Immature natural killer cell (primary cell): Measurements from ENCODE around the gene S100A4. TPM values are rescaled to one million over a fixed set of nuclear protein-coding genes. Genes with fewer than 3 reads are reported as not detected.

ENCODE experiments used
- DNase-seq, 3 donors: peaks; one replicate each; pipeline ENCODE4 v3.0.0; 2022; ENCODE audit warnings: mixed read lengths in 1 of 3
- H3K27ac Mint-ChIP-seq, 6 donors: one replicate each; pipeline ENCODE4 v1.8.0; 2020; ENCODE audit warnings: mixed read lengths in 6 of 6, mild to moderate bottlenecking in 5 of 6, inconsistent platforms in 4 of 6, moderate library complexity in 3 of 6
- H3K27me3 Mint-ChIP-seq, 3 donors: one replicate each; pipeline ENCODE4 v1.8.0; 2020 to 2021; ENCODE audit warnings: low read depth in 3 of 3, mild to moderate bottlenecking in 3 of 3, mixed read lengths in 3 of 3, moderate library complexity in 3 of 3, inconsistent platforms in 1 of 3
- H3K36me3 Mint-ChIP-seq, 3 donors: one replicate each; pipeline ENCODE4 v1.8.0; 2020; ENCODE audit warnings: mixed read lengths in 3 of 3, inconsistent platforms in 2 of 3, mild to moderate bottlenecking in 2 of 3
- H3K4me1 Mint-ChIP-seq, 2 donors: one replicate each; pipeline ENCODE4 v1.8.0; 2020; ENCODE audit warnings: inconsistent platforms in 2 of 2, mild to moderate bottlenecking in 2 of 2, mixed read lengths in 2 of 2, moderate library complexity in 1 of 2
- H3K4me3 Mint-ChIP-seq, 5 donors: one replicate each; pipeline ENCODE4 v1.8.0; 2020; ENCODE audit warnings: mild to moderate bottlenecking in 5 of 5, mixed read lengths in 5 of 5, inconsistent platforms in 3 of 5, moderate library complexity in 3 of 5
- H3K9me3 Mint-ChIP-seq, 6 donors: one replicate each; pipeline ENCODE4 v1.8.0; 2020; ENCODE audit warnings: mild to moderate bottlenecking in 6 of 6, mixed read lengths in 6 of 6, inconsistent platforms in 4 of 6, moderate library complexity in 3 of 6
- polyA plus RNA-seq, 3 donors: library from polyadenylated mRNA; unstranded; fragments of 300-500 nt; fragmentation: Illumina TruSeq; gene quantifications; one replicate each; pipeline ENCODE4 v1.2.3, GENCODE V29; 2021

S100A4 gene
- polyA plus RNA-seq, 3 donors from 2014 or later: 1,846 to 2,303 (median 2,006) TPM

GRCh38 chr1:153548722-153549688 is 3.4 kb upstream of the S100A4 start, which contains the start of gene S100A3:
S100A3 (minus strand) TSS chr1:153549258; CDS start chr1:153548485, 773 bp downstream.
- Mint-ChIP-seq H3K4me3 (no peak within 1 kb of the TSS), H3K27me3 (peaks cover 4 to 11% (median 8%) of the 10 kb centered on the region in 3 donors), H3K4me1 (peaks cover 28% of the 10 kb centered on the region in 2 donors), H3K27ac (peak within 1 kb of the TSS in 3 of 6 donors; percentile 26 to 65 (median 47)), H3K36me3 (peaks cover 0 to 15% (median 2%) of the 10 kb centered on the region in 3 donors), H3K9me3 (no peaks in the 10 kb centered on the region)
- no peak for DNase-seq

GRCh38 chr1:153547560-153548551 is 2.2 kb upstream of the S100A4 start:
- Mint-ChIP-seq H3K27me3 (peaks cover 4 to 11% (median 8%) of the 10 kb centered on the region in 3 donors), H3K4me1 (peaks cover 39 to 40% of the 10 kb centered on the region in 2 donors), H3K9me3 (no peaks in the 10 kb centered on the region), H3K27ac (peak overlapping the region in 3 of 6 donors; percentile 47 to 64 (median 53)), H3K4me3 (no peak overlapping the region), H3K36me3 (peaks cover 4 to 26% (median 9%) of the 10 kb centered on the region in 3 donors)
- no peak for DNase-seq

- peaks cover 4 to 28% (median 9%) of the 10 kb centered on the region in 3 donors for H3K36me3 Mint-ChIP-seq
- peak overlapping the region in 5 of 6 donors; percentile 93 to 98 (median 97) for H3K27ac Mint-ChIP-seq
- H3K4me3 Mint-ChIP-seq: peak overlapping the region; percentile 17 to 99 (median 40)
- H3K4me1 Mint-ChIP-seq: peaks cover 45 to 47% of the 10 kb centered on the region in 2 donors
- no peak for DNase-seq
- H3K9me3 Mint-ChIP-seq: no peaks in the 10 kb centered on the region
- H3K27me3 Mint-ChIP-seq: peaks cover 4 to 11% (median 8%) of the 10 kb centered on the region in 3 donors
Observed at GRCh38 chr1:153546796-153547559, 1.4 kb upstream of the S100A4 start.

DNA sequence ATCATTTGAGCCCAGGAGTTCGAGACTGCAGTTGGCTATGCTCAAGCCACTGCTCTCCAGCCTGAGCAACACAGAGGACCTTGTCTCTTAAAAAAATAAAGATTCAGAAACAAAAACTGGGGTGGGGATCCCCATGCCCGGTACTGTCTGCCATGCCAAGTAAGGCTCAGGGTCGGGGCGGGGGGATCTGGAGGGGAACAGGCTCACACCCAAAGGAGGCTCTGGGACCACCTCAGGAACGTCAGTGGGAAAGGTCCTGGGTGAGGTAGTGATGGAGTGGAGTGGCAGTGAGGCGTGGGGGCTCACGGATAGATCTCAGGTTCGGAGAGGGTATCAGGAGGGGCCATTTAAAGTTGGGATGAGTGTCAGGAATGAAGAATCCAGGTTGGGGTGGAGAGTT is 765 bp upstream of the S100A4 start:
- no peaks in the 10 kb centered on the region for H3K9me3 Mint-ChIP-seq
- H3K4me1 Mint-ChIP-seq: peaks cover 51 to 53% of the 10 kb centered on the region in 2 donors
- DNase-seq: no peak
- peak overlapping the region; percentile 17 to 99 (median 45) for H3K4me3 Mint-ChIP-seq
- H3K36me3 Mint-ChIP-seq: peaks cover 4 to 28% (median 9%) of the 10 kb centered on the region in 3 donors
- peaks cover 4 to 12% (median 8%) of the 10 kb centered on the region in 3 donors for H3K27me3 Mint-ChIP-seq
- peak overlapping the region; percentile 93 to 98 (median 97) for H3K27ac Mint-ChIP-seq

DNA sequence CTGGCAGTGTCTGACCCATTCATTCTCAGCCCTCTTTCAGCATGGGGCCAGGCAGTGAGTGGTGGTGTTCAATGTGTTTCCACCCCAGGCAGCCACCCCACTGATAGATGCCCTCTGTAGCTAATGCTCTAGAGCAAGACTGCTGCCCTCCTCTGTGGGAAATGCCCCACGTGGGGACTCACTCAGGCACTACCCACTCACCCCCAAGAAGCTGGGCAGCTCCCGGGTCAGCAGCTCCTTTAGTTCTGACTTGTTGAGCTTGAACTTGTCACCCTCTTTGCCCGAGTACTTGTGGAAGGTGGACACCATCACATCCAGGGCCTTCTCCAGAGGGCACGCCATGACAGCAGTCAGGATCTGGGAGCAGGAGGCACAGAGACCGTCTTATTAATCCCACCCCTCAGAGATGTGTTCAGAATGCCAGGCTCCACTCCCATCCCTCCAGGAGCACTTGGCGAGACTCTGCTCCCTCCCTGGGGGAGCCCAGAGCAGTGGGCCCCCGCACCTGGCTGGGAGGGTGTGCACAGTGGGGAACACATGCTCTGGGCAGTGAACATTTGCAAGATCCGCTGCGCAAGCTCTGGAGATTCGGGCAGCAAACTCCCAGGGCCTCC is 1.0 kb downstream of the S100A4 start:
- H3K36me3 Mint-ChIP-seq: peaks cover 4 to 28% (median 9%) of the 10 kb centered on the region in 3 donors
- peaks cover 69 to 71% of the 10 kb centered on the region in 2 donors for H3K4me1 Mint-ChIP-seq
- peak overlapping the region; percentile 93 to 98 (median 97) for H3K27ac Mint-ChIP-seq
- DNase-seq: no peak
- peaks cover 4 to 14% (median 7%) of the 10 kb centered on the region in 3 donors for H3K27me3 Mint-ChIP-seq
- H3K4me3 Mint-ChIP-seq: peak overlapping the region; percentile 97 to 100 (median 99)
- no peaks in the 10 kb centered on the region for H3K9me3 Mint-ChIP-seq

GRCh38 chr1:153543736-153544135 is 1.9 kb downstream of the S100A4 start:
- H3K27me3 Mint-ChIP-seq: peaks cover 4 to 14% (median 6%) of the 10 kb centered on the region in 3 donors
- H3K9me3 Mint-ChIP-seq: no peaks in the 10 kb centered on the region
- peaks cover 4 to 28% (median 9%) of the 10 kb centered on the region in 3 donors for H3K36me3 Mint-ChIP-seq
- H3K4me1 Mint-ChIP-seq: peaks cover 73 to 74% of the 10 kb centered on the region in 2 donors
- DNase-seq: no peak
- H3K27ac Mint-ChIP-seq: peak overlapping the region; percentile 93 to 98 (median 97)
- H3K4me3 Mint-ChIP-seq: peak overlapping the region; percentile 97 to 100 (median 99)

DNA sequence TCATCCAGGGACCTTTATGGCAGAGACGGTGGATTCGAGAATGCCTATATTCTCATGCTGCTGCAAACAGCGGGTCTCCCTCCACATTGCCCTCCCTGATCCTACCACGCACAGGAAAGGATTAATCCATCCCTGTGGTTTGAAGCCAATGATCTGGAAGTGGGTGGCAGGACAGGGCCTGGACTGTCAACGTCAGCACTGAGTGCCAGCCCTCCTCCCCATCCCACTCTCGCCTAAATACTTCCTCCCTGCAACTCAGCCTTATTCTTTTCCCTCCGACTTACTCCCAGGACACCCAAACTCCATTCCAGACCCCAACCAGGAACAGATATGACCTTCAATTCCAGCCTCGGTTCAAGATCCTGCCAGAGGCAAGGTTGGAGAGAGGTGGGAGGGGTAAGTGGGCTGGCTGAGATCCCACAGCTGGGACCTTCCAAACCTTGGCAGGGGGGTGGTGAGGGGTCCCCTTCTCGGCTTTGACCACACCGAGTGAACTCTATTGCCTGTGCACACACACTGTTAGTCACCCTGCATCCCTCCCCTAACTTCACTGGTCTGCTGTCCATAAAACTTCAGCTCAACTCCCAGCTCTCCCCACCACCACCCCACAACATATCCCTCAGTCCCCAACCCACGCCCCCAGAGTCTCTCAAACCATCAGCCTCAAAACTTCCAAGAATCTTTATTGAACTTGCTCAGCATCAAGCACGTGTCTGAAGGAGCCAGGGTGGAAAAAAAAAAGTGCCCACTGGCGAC is 2.5 kb downstream of the S100A4 start:
- peaks cover 73 to 74% of the 10 kb centered on the region in 2 donors for H3K4me1 Mint-ChIP-seq
- DNase-seq: no peak
- H3K27me3 Mint-ChIP-seq: peaks cover 4 to 14% (median 6%) of the 10 kb centered on the region in 3 donors
- H3K9me3 Mint-ChIP-seq: no peaks in the 10 kb centered on the region
- H3K36me3 Mint-ChIP-seq: peaks cover 4 to 28% (median 9%) of the 10 kb centered on the region in 3 donors
- H3K4me3 Mint-ChIP-seq: peak overlapping the region in 4 of 5 donors; percentile 31 to 61 (median 38)
- peak overlapping the region; percentile 83 to 98 (median 97) for H3K27ac Mint-ChIP-seq

GRCh38 chr1:153541641-153542590 is 3.7 kb downstream of the S100A4 start:
- Mint-ChIP-seq H3K4me1 (peaks cover 75 to 81% of the 10 kb centered on the region in 2 donors), H3K27me3 (peaks cover 4 to 12% (median 6%) of the 10 kb centered on the region in 3 donors), H3K36me3 (peaks cover 4 to 28% (median 9%) of the 10 kb centered on the region in 3 donors), H3K27ac (peak overlapping the region; percentile 82 to 98 (median 95)), H3K9me3 (no peaks in the 10 kb centered on the region), H3K4me3 (peak overlapping the region in 4 of 5 donors; percentile 63 to 80 (median 69))
- DNase-seq: no peak

DNA sequence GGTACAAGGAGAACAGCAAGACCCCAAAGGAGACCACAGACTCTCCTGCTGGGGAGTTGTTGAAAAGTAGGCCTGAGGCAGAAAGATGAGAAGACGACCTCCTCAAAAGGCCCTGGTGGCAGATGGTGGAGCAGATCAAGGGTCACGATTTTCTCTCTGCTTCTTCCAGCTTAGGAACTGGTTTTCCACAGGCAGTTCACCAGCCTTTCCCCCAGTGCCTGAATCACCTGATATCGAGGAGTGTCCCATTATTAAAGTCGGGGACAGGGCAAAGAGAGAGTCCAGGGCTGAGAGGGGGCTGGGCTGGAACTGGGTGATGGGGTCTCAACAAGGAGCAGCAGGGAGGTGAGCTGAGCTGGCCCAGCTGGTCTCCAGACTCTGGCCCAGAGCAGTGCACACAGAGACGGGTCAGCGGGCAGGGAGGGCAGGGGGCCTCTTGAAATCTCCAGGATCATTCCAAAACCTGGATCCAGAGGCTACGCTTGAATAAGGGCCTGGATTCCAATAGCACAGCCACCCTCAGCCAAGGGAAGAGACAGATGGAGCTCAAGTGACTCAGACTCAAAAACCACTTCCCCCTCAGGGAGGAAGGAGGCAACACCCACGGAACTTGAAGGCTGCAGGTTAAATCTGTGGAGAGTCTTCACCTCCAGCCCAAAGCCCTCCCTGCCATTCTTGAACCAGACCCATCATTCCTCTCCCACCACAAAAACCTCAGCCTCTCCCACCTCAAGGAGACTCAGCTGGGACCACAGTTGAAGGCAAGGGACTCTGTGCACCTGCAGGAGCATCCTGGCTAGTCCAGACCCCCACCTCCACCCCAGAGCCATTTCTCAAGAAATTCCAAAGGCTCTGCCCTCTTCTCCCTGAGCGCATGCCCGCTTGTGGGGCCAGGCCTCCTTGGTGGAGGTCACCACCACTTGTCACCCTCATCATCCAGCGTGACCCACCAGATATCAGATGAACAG is 4.9 kb downstream of the S100A4 start, which contains the start of gene S100A5:
Gene S100A5, minus strand, starts transcription at position 541 of the 968 bp plus-strand sequence. CDS start 743 bp downstream, outside the sequence.
- peak; percentile 47 to 53 (median 52) for DNase-seq
- peak within 1 kb of the TSS; percentile 50 to 80 (median 68) for H3K4me3 Mint-ChIP-seq
- peak within 1 kb of the TSS; percentile 82 to 98 (median 90) for H3K27ac Mint-ChIP-seq
- H3K9me3 Mint-ChIP-seq: no peaks in the 10 kb centered on the region
- peaks cover 74 to 80% of the 10 kb centered on the region in 2 donors for H3K4me1 Mint-ChIP-seq
- peaks cover 4 to 28% (median 9%) of the 10 kb centered on the region in 3 donors for H3K36me3 Mint-ChIP-seq
- H3K27me3 Mint-ChIP-seq: peaks cover 9 to 15% (median 10%) of the 10 kb centered on the region in 3 donors
